ENCODE data around the gene CEBPG.

GRCh38 chr19:33411621-33412180 is 38.2 kb downstream of the CEBPG start:
- TF ChIP-seq CTCF (IDR thresholded peaks at IDR 0.05; ENCODE audit: insufficient read depth, low read length) = no peak
- TF ChIP-seq GABPA (IDR thresholded peaks at IDR 0.05; ENCODE audit: low read depth) = no peak
- no peak for TF ChIP-seq POLR2AphosphoS5 (IDR thresholded peaks at IDR 0.05; ENCODE audit: low read depth)
- no peak for TF ChIP-seq REST (IDR thresholded peaks at IDR 0.05; ENCODE audit: insufficient replicate concordance, low read depth)
- TF ChIP-seq SPI1 (IDR thresholded peaks at IDR 0.05; ENCODE audit: borderline replicate concordance, low read depth) = no peak
